ENCODE measurements around the gene ICAM2. TPM values are rescaled to one million over a fixed set of nuclear protein-coding genes. Genes with fewer than 3 reads are reported as not detected.
A peak's percentile ranks its signal among the peaks of the same experiment; 100 is the strongest.

ICAM2 gene
- total RNA-seq, 4 donors from 2014 or later = 39.7 to 82.4 (median 56.3) TPM

- no peaks in the 10 kb centered on the region for H3K27me3 ChIP-seq
- H3K4me1 ChIP-seq = peaks cover 0 to 3% of the 10 kb centered on the region in 2 donors
- intact Hi-C loops (cut with DNase I; ENCODE audit: low total_unique reads) (no loop called here), in situ Hi-C loops (cut with MboI; ENCODE audit: low sequenced_read_pairs in 4 of 4) (loop anchor here in 1 of 4 donors (10.0 kb wide), 1 partner anchor 92 kb away; no protein-coding TSS in a partner anchor)
- peak in 1 of 5 experiments; percentile 17 for TF ChIP-seq CTCF (IDR thresholded peaks at IDR 0.05 in 4 of 5, conservative IDR thresholded peaks at IDR 0.05 in 1 of 5)
- TF ChIP-seq POLR2A (IDR thresholded peaks at IDR 0.05) = no peak
- no peaks in the 10 kb centered on the region for H3K36me3 ChIP-seq
- no peaks in the 10 kb centered on the region for H3K9me3 ChIP-seq
- no peak for ATAC-seq
- H3K4me3 ChIP-seq = peak overlapping the region in 1 of 4 donors; percentile 24
- DNase-seq = no peak
- peak overlapping the region; percentile 49 to 82 (median 78) for H3K27ac ChIP-seq
Observed at GRCh38 chr17:64016231-64016784, 4.1 kb downstream of the ICAM2 start.

GRCh38 chr17:64015447-64015846 is 5.0 kb downstream of the ICAM2 start:
- H3K27ac ChIP-seq = peak overlapping the region in 3 of 4 donors; percentile 63 to 82 (median 74)
- in situ Hi-C loops (cut with MboI; ENCODE audit: low sequenced_read_pairs in 4 of 4) = loop anchor here in 1 of 4 donors (10.0 kb wide), 1 partner anchor 91 kb away; no protein-coding TSS in a partner anchor

GRCh38 chr17:64009571-64010402 is 10.6 kb downstream of the ICAM2 start:
- no peaks in the 10 kb centered on the region for H3K27me3 ChIP-seq
- no peaks in the 10 kb centered on the region for H3K9me3 ChIP-seq
- H3K4me3 ChIP-seq = no peak overlapping the region
- no peaks in the 10 kb centered on the region for H3K36me3 ChIP-seq
- DNase-seq (no peak), ATAC-seq (no peak)
- in situ Hi-C loops (cut with MboI; ENCODE audit: low sequenced_read_pairs in 4 of 4) (loop anchor here in 1 of 4 donors (10.0 kb wide), 1 partner anchor 85 kb away; no protein-coding TSS in a partner anchor), intact Hi-C loops (cut with DNase I; ENCODE audit: low total_unique reads) (no loop called here)
- no peak overlapping the region for H3K27ac ChIP-seq
- H3K4me1 ChIP-seq = peaks cover 9 to 29% of the 10 kb centered on the region in 2 donors
- TF ChIP-seq POLR2A (IDR thresholded peaks at IDR 0.05) (no peak), CTCF (IDR thresholded peaks at IDR 0.05 in 4 of 5, conservative IDR thresholded peaks at IDR 0.05 in 1 of 5) (no peak)

More at GRCh38 chr17:64015447-64015846, 5.0 kb downstream of the ICAM2 start:
- TF ChIP-seq POLR2A (IDR thresholded peaks at IDR 0.05) (no peak), CTCF (IDR thresholded peaks at IDR 0.05 in 4 of 5, conservative IDR thresholded peaks at IDR 0.05 in 1 of 5) (no peak)
- no peak overlapping the region for H3K4me3 ChIP-seq
- DNase-seq (no peak), ATAC-seq (no peak)
- no peaks in the 10 kb centered on the region for H3K36me3 ChIP-seq
- no peaks in the 10 kb centered on the region for H3K27me3 ChIP-seq
- H3K4me1 ChIP-seq = peaks cover 0 to 3% of the 10 kb centered on the region in 2 donors
- intact Hi-C loops (cut with DNase I; ENCODE audit: low total_unique reads) = no loop called here
- no peaks in the 10 kb centered on the region for H3K9me3 ChIP-seq

- intact Hi-C loops (cut with DNase I; ENCODE audit: low total_unique reads) = no loop called here
Observed at GRCh38 chr17:64008830-64009229, 11.6 kb downstream of the ICAM2 start.

More at GRCh38 chr17:64008830-64009229, 11.6 kb downstream of the ICAM2 start:
- ATAC-seq = no peak
- no peaks in the 10 kb centered on the region for H3K9me3 ChIP-seq
- H3K27ac ChIP-seq = peak overlapping the region; percentile 20 to 67 (median 62)
- TF ChIP-seq CTCF (IDR thresholded peaks at IDR 0.05 in 4 of 5, conservative IDR thresholded peaks at IDR 0.05 in 1 of 5) (no peak), POLR2A (IDR thresholded peaks at IDR 0.05) (no peak)
- H3K36me3 ChIP-seq = no peaks in the 10 kb centered on the region
- no peak for DNase-seq
- in situ Hi-C loops (cut with MboI; ENCODE audit: low sequenced_read_pairs in 4 of 4) = no loop called here
- H3K4me1 ChIP-seq = peaks cover 9 to 28% of the 10 kb centered on the region in 2 donors
- H3K27me3 ChIP-seq = no peaks in the 10 kb centered on the region
- no peak overlapping the region for H3K4me3 ChIP-seq
